ENCODE results near the gene ENPEP. TPM values are rescaled to one million over a fixed set of nuclear protein-coding genes. Genes with fewer than 3 reads are reported as not detected.

The ENPEP gene
- polyA plus RNA-seq, 1 experiment: 0.14 TPM

GRCh38 chr4:110516106-110516922, 40.4 kb downstream of the ENPEP start:
- Histone ChIP-seq H3K9me3 (ENCODE audit: control insufficient read depth, insufficient read depth, low read length) (no peaks in the 10 kb centered on the region), H3K27me3 (ENCODE audit: control insufficient read depth, insufficient read depth, low read length) (no peaks in the 10 kb centered on the region), H3K27ac (ENCODE audit: low read depth, low read length) (no peak overlapping the region), H3K4me3 (ENCODE audit: low read depth, low read length) (peak overlapping the region; percentile 46)
- TF ChIP-seq CTCF (IDR thresholded peaks at IDR 0.05; ENCODE audit: low read depth, low read length): peak; percentile 86
- CTCF ChIA-PET: interaction anchor here (0.6 to 14.6 kb wide), 26 partner anchors 8 to 539 kb away, joined by 3 to 818 read pairs (median 4); no protein-coding TSS in a partner anchor
- DNase-seq (ENCODE audit: low read depth, low spot score): no peak
- POLR2A ChIA-PET: no interaction called here

- CTCF ChIA-PET: interaction anchor here (0.5 to 14.6 kb wide), 21 partner anchors 8 to 1555 kb away, joined by 3 to 818 read pairs (median 6); no protein-coding TSS in a partner anchor
- POLR2A ChIA-PET: no interaction called here
Measured at GRCh38 chr4:110518889-110519490, 43.0 kb downstream of the ENPEP start.

GRCh38 chr4:110520886-110521285, 44.9 kb downstream of the ENPEP start:
- ChIA-PET CTCF (interaction anchor here (0.6 to 2.5 kb wide), 5 partner anchors 10 to 788 kb away, joined by 3 to 8 read pairs (median 4); no protein-coding TSS in a partner anchor), POLR2A (no interaction called here)
- H3K27me3 ChIP-seq (ENCODE audit: control insufficient read depth, insufficient read depth, low read length): no peaks in the 10 kb centered on the region
- H3K9me3 ChIP-seq (ENCODE audit: control insufficient read depth, insufficient read depth, low read length): no peaks in the 10 kb centered on the region
- H3K4me3 ChIP-seq (ENCODE audit: low read depth, low read length): no peak overlapping the region
- no peak for DNase-seq (ENCODE audit: low read depth, low spot score)
- H3K27ac ChIP-seq (ENCODE audit: low read depth, low read length): no peak overlapping the region
- no peak for TF ChIP-seq CTCF (IDR thresholded peaks at IDR 0.05; ENCODE audit: low read depth, low read length)

More at GRCh38 chr4:110518889-110519490, 43.0 kb downstream of the ENPEP start:
- DNase-seq (ENCODE audit: low read depth, low spot score): no peak
- TF ChIP-seq CTCF (IDR thresholded peaks at IDR 0.05; ENCODE audit: low read depth, low read length): peak; percentile 82
- no peaks in the 10 kb centered on the region for H3K9me3 ChIP-seq (ENCODE audit: control insufficient read depth, insufficient read depth, low read length)
- H3K4me3 ChIP-seq (ENCODE audit: low read depth, low read length): no peak overlapping the region
- H3K27me3 ChIP-seq (ENCODE audit: control insufficient read depth, insufficient read depth, low read length): no peaks in the 10 kb centered on the region
- H3K27ac ChIP-seq (ENCODE audit: low read depth, low read length): no peak overlapping the region

- no peak overlapping the region for H3K27ac ChIP-seq (ENCODE audit: low read depth, low read length)
- H3K4me3 ChIP-seq (ENCODE audit: low read depth, low read length): no peak overlapping the region
- no peaks in the 10 kb centered on the region for H3K9me3 ChIP-seq (ENCODE audit: control insufficient read depth, insufficient read depth, low read length)
- no peak for DNase-seq (ENCODE audit: low read depth, low spot score)
- ChIA-PET POLR2A (no interaction called here), CTCF (interaction anchor here (0.9 to 1.2 kb wide), 3 partner anchors 9 to 520 kb away, joined by 3 to 4 read pairs (median 4); no protein-coding TSS in a partner anchor)
- H3K27me3 ChIP-seq (ENCODE audit: control insufficient read depth, insufficient read depth, low read length): no peaks in the 10 kb centered on the region
- TF ChIP-seq CTCF (IDR thresholded peaks at IDR 0.05; ENCODE audit: low read depth, low read length): no peak
Measured at GRCh38 chr4:110526589-110526988, 50.6 kb downstream of the ENPEP start.

- H3K27ac ChIP-seq (ENCODE audit: low read depth, low read length): no peak overlapping the region
- ChIA-PET CTCF (interaction anchor here (1.0 to 4.0 kb wide), 3 partner anchors 9 to 520 kb away, joined by 3 to 29 read pairs (median 4); no protein-coding TSS in a partner anchor), POLR2A (no interaction called here)
- no peaks in the 10 kb centered on the region for H3K27me3 ChIP-seq (ENCODE audit: control insufficient read depth, insufficient read depth, low read length)
- no peaks in the 10 kb centered on the region for H3K9me3 ChIP-seq (ENCODE audit: control insufficient read depth, insufficient read depth, low read length)
- no peak for TF ChIP-seq CTCF (IDR thresholded peaks at IDR 0.05; ENCODE audit: low read depth, low read length)
- H3K4me3 ChIP-seq (ENCODE audit: low read depth, low read length): no peak overlapping the region
- no peak for DNase-seq (ENCODE audit: low read depth, low spot score)
Measured at GRCh38 chr4:110527156-110527555, 51.2 kb downstream of the ENPEP start.

Data from AG04450 (cell line).